ENCODE results near the gene PHF21B. TPM values are rescaled to one million over a fixed set of nuclear protein-coding genes. Genes with fewer than 3 reads are reported as not detected.

The PHF21B gene
- total and polyA plus RNA-seq, 7 experiments from 2014 or later, result not detected

- DNase-seq, result no peak
- POLR2A ChIA-PET, result no interaction called here
These were observed 2.2 kb downstream of the PHF21B start for GRCh38 chr22:45007391-45008185.

GRCh38 chr22:45006964-45007390 is 2.8 kb downstream of the PHF21B start:
- Histone ChIP-seq H3K9me3 (ENCODE audit: control insufficient read depth in 2 of 3, low read length in 3 of 3) (no peaks in the 10 kb centered on the region), H3K36me3 (ENCODE audit: control insufficient read depth in 2 of 3, insufficient read depth in 3 of 3, low read length in 3 of 3) (no peaks in the 10 kb centered on the region), H3K27me3 (ENCODE audit: control insufficient read depth in 2 of 2, insufficient read depth in 2 of 2, low read length in 2 of 2) (peaks cover 0 to 3% of the 10 kb centered on the region in 2 donors), H3K4me3 (ENCODE audit: low read length) (no peak overlapping the region), H3K27ac (ENCODE audit: low read depth, low read length) (no peak overlapping the region), H3K4me1 (ENCODE audit: control insufficient read depth in 2 of 2, insufficient read depth in 2 of 2, low read length in 2 of 2) (peaks cover 0 to 10% of the 10 kb centered on the region in 2 donors)
- peaks cover 7 to 18% (median 17%) of the 10 kb centered on the region in 7 donors for H3K4me1 Mint-ChIP-seq
- H3K27ac Mint-ChIP-seq, result no peak overlapping the region
- peaks cover 0 to 5% (median 0%) of the 10 kb centered on the region in 5 donors for H3K36me3 Mint-ChIP-seq
- H3K4me3 Mint-ChIP-seq, result peak overlapping the region in 8 of 10 donors; percentile 38 to 76 (median 72)
- intact Hi-C loops (cut with micrococcal nuclease), result no loop called here
- POLR2A ChIA-PET, result no interaction called here
- CTCF ChIA-PET, result no interaction called here
- H3K27me3 Mint-ChIP-seq, result peaks cover 54 to 67% (median 60%) of the 10 kb centered on the region in 5 donors
- ATAC-seq (no peak), DNase-seq (no peak)
- H3K9me3 Mint-ChIP-seq, result peaks cover 0 to 4% (median 0%) of the 10 kb centered on the region in 11 donors

More at GRCh38 chr22:45007391-45008185, 2.2 kb downstream of the PHF21B start:
- H3K9me3 Mint-ChIP-seq, result peaks cover 0 to 4% (median 0%) of the 10 kb centered on the region in 11 donors
- peaks cover 60 to 67% (median 64%) of the 10 kb centered on the region in 5 donors for H3K27me3 Mint-ChIP-seq
- no peaks in the 10 kb centered on the region for H3K36me3 ChIP-seq (ENCODE audit: control insufficient read depth in 2 of 3, insufficient read depth in 3 of 3, low read length in 3 of 3)
- H3K4me1 ChIP-seq (ENCODE audit: control insufficient read depth in 2 of 2, insufficient read depth in 2 of 2, low read length in 2 of 2), result peaks cover 0 to 10% of the 10 kb centered on the region in 2 donors
- no peak overlapping the region for H3K4me3 ChIP-seq (ENCODE audit: low read length)
- H3K36me3 Mint-ChIP-seq, result peaks cover 0 to 5% (median 0%) of the 10 kb centered on the region in 5 donors
- CTCF ChIA-PET, result no interaction called here
- intact Hi-C loops (cut with micrococcal nuclease), result no loop called here
- peaks cover 7 to 18% (median 17%) of the 10 kb centered on the region in 7 donors for H3K4me1 Mint-ChIP-seq
- no peak for ATAC-seq
- no peaks in the 10 kb centered on the region for H3K9me3 ChIP-seq (ENCODE audit: control insufficient read depth in 2 of 3, low read length in 3 of 3)
- no peak overlapping the region for H3K27ac Mint-ChIP-seq
- peak overlapping the region in 3 of 10 donors; percentile 25 to 74 (median 48) for H3K4me3 Mint-ChIP-seq
- H3K27me3 ChIP-seq (ENCODE audit: control insufficient read depth in 2 of 2, insufficient read depth in 2 of 2, low read length in 2 of 2), result peaks cover 0 to 3% of the 10 kb centered on the region in 2 donors
- H3K27ac ChIP-seq (ENCODE audit: low read depth, low read length), result no peak overlapping the region

- CTCF ChIA-PET, result no interaction called here
- H3K27ac Mint-ChIP-seq, result peak overlapping the region in 1 of 9 donors; percentile 51
These were observed 3.5 kb downstream of the PHF21B start for GRCh38 chr22:45006111-45006963.

GRCh38 chr22:45001653-45002052 is 8.2 kb downstream of the PHF21B start:
- H3K4me1 Mint-ChIP-seq, result peaks cover 2 to 8% (median 6%) of the 10 kb centered on the region in 7 donors
- ATAC-seq (no peak), DNase-seq (no peak)
- H3K27ac ChIP-seq (ENCODE audit: low read depth, low read length), result no peak overlapping the region
- H3K4me3 Mint-ChIP-seq, result no peak overlapping the region
- ChIA-PET POLR2A (no interaction called here), CTCF (no interaction called here)
- H3K27ac Mint-ChIP-seq, result no peak overlapping the region
- H3K4me3 ChIP-seq (ENCODE audit: low read length), result no peak overlapping the region
- H3K36me3 ChIP-seq (ENCODE audit: control insufficient read depth in 2 of 3, insufficient read depth in 3 of 3, low read length in 3 of 3), result no peaks in the 10 kb centered on the region
- peaks cover 0 to 4% (median 0%) of the 10 kb centered on the region in 11 donors for H3K9me3 Mint-ChIP-seq
- no peaks in the 10 kb centered on the region for H3K36me3 Mint-ChIP-seq
- intact Hi-C loops (cut with micrococcal nuclease), result no loop called here
- peaks cover 0 to 3% of the 10 kb centered on the region in 2 donors for H3K27me3 ChIP-seq (ENCODE audit: control insufficient read depth in 2 of 2, insufficient read depth in 2 of 2, low read length in 2 of 2)
- H3K27me3 Mint-ChIP-seq, result peaks cover 28 to 83% (median 58%) of the 10 kb centered on the region in 5 donors
- H3K9me3 ChIP-seq (ENCODE audit: control insufficient read depth in 2 of 3, low read length in 3 of 3), result no peaks in the 10 kb centered on the region
- no peaks in the 10 kb centered on the region for H3K4me1 ChIP-seq (ENCODE audit: control insufficient read depth in 2 of 2, insufficient read depth in 2 of 2, low read length in 2 of 2)

More at GRCh38 chr22:45006111-45006963, 3.5 kb downstream of the PHF21B start:
- H3K4me1 Mint-ChIP-seq, result peaks cover 7 to 18% (median 17%) of the 10 kb centered on the region in 7 donors
- POLR2A ChIA-PET, result no interaction called here
- no peaks in the 10 kb centered on the region for H3K36me3 ChIP-seq (ENCODE audit: control insufficient read depth in 2 of 3, insufficient read depth in 3 of 3, low read length in 3 of 3)
- peaks cover 0 to 10% of the 10 kb centered on the region in 2 donors for H3K4me1 ChIP-seq (ENCODE audit: control insufficient read depth in 2 of 2, insufficient read depth in 2 of 2, low read length in 2 of 2)
- H3K36me3 Mint-ChIP-seq, result peaks cover 0 to 5% (median 0%) of the 10 kb centered on the region in 5 donors
- H3K9me3 Mint-ChIP-seq, result peaks cover 0 to 5% (median 0%) of the 10 kb centered on the region in 11 donors
- no peak overlapping the region for H3K4me3 ChIP-seq (ENCODE audit: low read length)
- intact Hi-C loops (cut with micrococcal nuclease), result no loop called here
- peak overlapping the region in 9 of 10 donors; percentile 38 to 76 (median 71) for H3K4me3 Mint-ChIP-seq
- peaks cover 0 to 3% of the 10 kb centered on the region in 2 donors for H3K27me3 ChIP-seq (ENCODE audit: control insufficient read depth in 2 of 2, insufficient read depth in 2 of 2, low read length in 2 of 2)
- ATAC-seq (no peak), DNase-seq (no peak)
- H3K27ac ChIP-seq (ENCODE audit: low read depth, low read length), result no peak overlapping the region
- peaks cover 47 to 69% (median 60%) of the 10 kb centered on the region in 5 donors for H3K27me3 Mint-ChIP-seq
- H3K9me3 ChIP-seq (ENCODE audit: control insufficient read depth in 2 of 3, low read length in 3 of 3), result no peaks in the 10 kb centered on the region

- peaks cover 0 to 3% of the 10 kb centered on the region in 2 donors for H3K27me3 ChIP-seq (ENCODE audit: control insufficient read depth in 2 of 2, insufficient read depth in 2 of 2, low read length in 2 of 2)
- DNase-seq (no peak), ATAC-seq (no peak)
- ChIA-PET CTCF (no interaction called here), POLR2A (no interaction called here)
- no peak overlapping the region for H3K27ac ChIP-seq (ENCODE audit: low read depth, low read length)
- Mint-ChIP-seq H3K36me3 (no peaks in the 10 kb centered on the region), H3K4me1 (peaks cover 0 to 3% (median 0%) of the 10 kb centered on the region in 7 donors), H3K27ac (no peak overlapping the region), H3K4me3 (no peak overlapping the region), H3K9me3 (peaks cover 0 to 4% (median 0%) of the 10 kb centered on the region in 11 donors), H3K27me3 (peaks cover 15 to 75% (median 45%) of the 10 kb centered on the region in 5 donors)
- no peak overlapping the region for H3K4me3 ChIP-seq (ENCODE audit: low read length)
- no peaks in the 10 kb centered on the region for H3K36me3 ChIP-seq (ENCODE audit: control insufficient read depth in 2 of 3, insufficient read depth in 3 of 3, low read length in 3 of 3)
- intact Hi-C loops (cut with micrococcal nuclease), result no loop called here
- H3K4me1 ChIP-seq (ENCODE audit: control insufficient read depth in 2 of 2, insufficient read depth in 2 of 2, low read length in 2 of 2), result no peaks in the 10 kb centered on the region
- H3K9me3 ChIP-seq (ENCODE audit: control insufficient read depth in 2 of 3, low read length in 3 of 3), result no peaks in the 10 kb centered on the region
These were observed 9.5 kb downstream of the PHF21B start for GRCh38 chr22:45000330-45000729.

GRCh38 chr22:44999687-45000086 is 10.1 kb downstream of the PHF21B start:
- H3K27me3 ChIP-seq (ENCODE audit: control insufficient read depth in 2 of 2, insufficient read depth in 2 of 2, low read length in 2 of 2), result no peaks in the 10 kb centered on the region
- ATAC-seq (no peak), DNase-seq (no peak)
- Mint-ChIP-seq H3K4me3 (no peak overlapping the region), H3K27me3 (peaks cover 9 to 68% (median 41%) of the 10 kb centered on the region in 5 donors), H3K27ac (no peak overlapping the region), H3K9me3 (peaks cover 0 to 4% (median 0%) of the 10 kb centered on the region in 11 donors), H3K4me1 (peaks cover 0 to 3% (median 0%) of the 10 kb centered on the region in 7 donors), H3K36me3 (no peaks in the 10 kb centered on the region)
- CTCF ChIA-PET, result no interaction called here
- no peaks in the 10 kb centered on the region for H3K4me1 ChIP-seq (ENCODE audit: control insufficient read depth in 2 of 2, insufficient read depth in 2 of 2, low read length in 2 of 2)
- POLR2A ChIA-PET, result no interaction called here
- H3K9me3 ChIP-seq (ENCODE audit: control insufficient read depth in 2 of 3, low read length in 3 of 3), result no peaks in the 10 kb centered on the region
- no peak overlapping the region for H3K4me3 ChIP-seq (ENCODE audit: low read length)
- H3K27ac ChIP-seq (ENCODE audit: low read depth, low read length), result no peak overlapping the region
- no peaks in the 10 kb centered on the region for H3K36me3 ChIP-seq (ENCODE audit: control insufficient read depth in 2 of 3, insufficient read depth in 3 of 3, low read length in 3 of 3)
- intact Hi-C loops (cut with micrococcal nuclease), result no loop called here

All from naive thymus-derived CD4-positive, alpha-beta T cell (primary cell).